GM23248 (cell line): ENCODE data around the gene VCPKMT. TPM values are rescaled to one million over a fixed set of nuclear protein-coding genes. Genes with fewer than 3 reads are reported as not detected.

Experiments used
- DNase-seq: peaks from one replicate; pipeline ENCODE4 v3.0.0-alpha.2; 2015
- H2AFZ ChIP-seq: fragments of 200-600 bp; sonication (generic); 2 replicates; pipeline ENCODE4 v1.6.1; 2016; ENCODE audit warnings: antibody characterized with exemption
- H3F3A ChIP-seq: fragments of 200-600 bp; sonication (generic); 2 replicates; pipeline ENCODE4 v1.6.1; 2016; ENCODE audit warnings: mild to moderate bottlenecking, antibody characterized with exemption, mixed run types; ENCODE audit not compliant: insufficient read depth
- H3K27ac ChIP-seq: fragments of 200-600 bp; sonication (generic); 2 replicates; pipeline ENCODE4 v1.5.1; 2016; ENCODE audit warnings: mild to moderate bottlenecking
- H3K27me3 ChIP-seq: fragments of 200-600 bp; sonication (generic); replicated peaks from 2 replicates; pipeline ENCODE4 v1.6.1; 2016; ENCODE audit warnings: mild to moderate bottlenecking; ENCODE audit not compliant: insufficient read depth
- H3K36me3 ChIP-seq: fragments of 200-600 bp; sonication (generic); 2 replicates; pipeline ENCODE4 v1.6.1; 2016; ENCODE audit warnings: low read depth, mild to moderate bottlenecking
- H3K4me1 ChIP-seq: fragments of 200-600 bp; sonication (generic); 2 replicates; pipeline ENCODE4 v1.6.1; 2016; ENCODE audit warnings: mild to moderate bottlenecking; ENCODE audit not compliant: insufficient read depth
- H3K4me2 ChIP-seq: fragments of 200-600 bp; sonication (generic); one replicate; pipeline ENCODE4 v1.6.1; 2016; ENCODE audit warnings: mild to moderate bottlenecking; ENCODE audit not compliant: unreplicated experiment
- H3K4me3 ChIP-seq: fragments of 200-600 bp; sonication (generic); 2 replicates; pipeline ENCODE4 v1.5.1; 2016; ENCODE audit warnings: mild to moderate bottlenecking
- H3K79me2 ChIP-seq: fragments of 200-600 bp; sonication (generic); 2 replicates; pipeline ENCODE4 v1.6.1; 2016; ENCODE audit warnings: mild to moderate bottlenecking; ENCODE audit not compliant: insufficient read depth
- H3K9ac ChIP-seq: fragments of 200-600 bp; sonication (generic); 2 replicates; pipeline ENCODE4 v1.6.1; 2016; ENCODE audit warnings: mild to moderate bottlenecking
- H3K9me2 ChIP-seq: fragments of 200-600 bp; sonication (generic); 2 replicates; pipeline ENCODE4 v1.6.1; 2016; ENCODE audit warnings: mixed run types, mild to moderate bottlenecking, moderate library complexity; ENCODE audit not compliant: insufficient read depth
- H3K9me3 ChIP-seq: fragments of 200-600 bp; sonication (generic); one replicate; pipeline ENCODE4 v1.6.1; 2017; ENCODE audit warnings: low read depth
- H4K20me1 ChIP-seq: fragments of 200-600 bp; sonication (generic); 2 replicates; pipeline ENCODE4 v1.6.0; 2016; ENCODE audit not compliant: insufficient read depth
- EZH2 ChIP-seq: fragments of 200-600 bp; sonication (generic); IDR thresholded peaks from 2 replicates; pipeline ENCODE4 v1.6.1; 2018; ENCODE audit warnings: antibody characterized with exemption, mild to moderate bottlenecking; ENCODE audit not compliant: insufficient read depth, poor library complexity, severe bottlenecking
- EZH2phosphoT487 ChIP-seq: fragments of 200-600 bp; sonication (generic); IDR thresholded peaks from 2 replicates; pipeline ENCODE4 v1.6.1; 2018; ENCODE audit warnings: antibody characterized with exemption, moderate library complexity, mild to moderate bottlenecking, low read depth; ENCODE audit not compliant: insufficient read depth
- WGBS, 2 experiments: methylation state at CpG; one replicate each; pipeline ENCODE4 v1.1.6; 2015 to 2017; ENCODE audit warnings: low lambda C conversion rate in 2 of 2, low coverage in 1 of 2; ENCODE audit errors: missing lambda C conversion rate in 2 of 2; 5-methylcytosine and 5-hydroxymethylcytosine counted together
- in situ Hi-C: fragments of 300-500 bp; cut with MboI; formaldehyde crosslinking; loops from 2 replicates; pipeline ENCODE4 v1.15.0; 2020
- polyA plus RNA-seq: library from polyadenylated mRNA; unstranded; fragments of >200 nt; fragmentation: Nextera tagmentation; extraction: Ambion mirVana; gene quantifications from 2 replicates; pipeline ENCODE4 v1.2.1, GENCODE V29; 2016
- total RNA-seq: library from RNA; depleted of rRNA; stranded (reverse); fragments of >200 nt; shearing (Covaris generic); gene quantifications from 2 replicates; pipeline ENCODE4 v1.2.3, GENCODE V29; 2014

VCPKMT gene
- total and polyA plus RNA-seq, 2 experiments from 2014 or later: 7.5 to 9.4 TPM

DNA sequence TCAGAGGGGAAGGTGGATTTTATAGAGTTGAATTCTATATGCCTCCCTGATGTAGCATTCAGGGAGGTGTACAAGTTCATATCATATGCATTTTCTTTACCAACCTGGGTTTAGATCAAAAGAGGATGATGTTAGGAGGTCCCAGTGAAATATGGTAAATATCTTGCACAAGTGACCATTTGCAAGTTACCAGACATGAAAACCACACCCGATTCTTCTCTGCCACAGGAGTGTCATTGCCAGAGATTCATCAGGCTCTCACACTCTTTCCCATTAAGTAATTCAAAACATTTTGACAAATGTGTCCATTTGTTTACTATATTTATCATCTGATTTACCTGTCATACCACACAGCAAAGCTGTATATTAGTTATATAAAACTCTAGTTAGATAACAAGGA, 44.0 kb downstream of the VCPKMT start:
- Histone ChIP-seq H3K27ac (no peak overlapping the region), H4K20me1 (no peaks in the 10 kb centered on the region), H3K4me1 (peaks cover 8% of the 10 kb centered on the region), H3K36me3 (no peaks in the 10 kb centered on the region), H2AFZ (no peak overlapping the region), H3K9me3 (no peaks in the 10 kb centered on the region), H3K27me3 (no peaks in the 10 kb centered on the region), H3K9ac (no peak overlapping the region), H3K4me2 (no peak overlapping the region), H3K79me2 (no peaks in the 10 kb centered on the region), H3K9me2 (no peaks in the 10 kb centered on the region), H3F3A (no peaks in the 10 kb centered on the region), H3K4me3 (no peak overlapping the region)
- TF ChIP-seq EZH2phosphoT487 (no peak), EZH2 (no peak)
- WGBS, 2 experiments: 0 to 4% methylated on average over 1 of the region's 1 CpG
- DNase-seq: no peak
- in situ Hi-C loops: no loop called here

- TF ChIP-seq EZH2phosphoT487: no peak
- Histone ChIP-seq H3K79me2 (no peaks in the 10 kb centered on the region), H2AFZ (no peak overlapping the region), H4K20me1 (no peaks in the 10 kb centered on the region), H3K9me3 (no peaks in the 10 kb centered on the region), H3F3A (no peaks in the 10 kb centered on the region), H3K27ac (no peak overlapping the region), H3K9ac (no peak overlapping the region), H3K4me2 (no peak overlapping the region), H3K36me3 (no peaks in the 10 kb centered on the region), H3K4me1 (peaks cover 8% of the 10 kb centered on the region), H3K9me2 (no peaks in the 10 kb centered on the region), H3K27me3 (no peaks in the 10 kb centered on the region), H3K4me3 (no peak overlapping the region)
- in situ Hi-C loops: no loop called here
- no peak for DNase-seq
- WGBS, 2 experiments: 82 to 86% methylated on average over 13 of the region's 13 CpGs
These were observed 45.4 kb downstream of the VCPKMT start for GRCh38 chr14:50070840-50071548.

DNA sequence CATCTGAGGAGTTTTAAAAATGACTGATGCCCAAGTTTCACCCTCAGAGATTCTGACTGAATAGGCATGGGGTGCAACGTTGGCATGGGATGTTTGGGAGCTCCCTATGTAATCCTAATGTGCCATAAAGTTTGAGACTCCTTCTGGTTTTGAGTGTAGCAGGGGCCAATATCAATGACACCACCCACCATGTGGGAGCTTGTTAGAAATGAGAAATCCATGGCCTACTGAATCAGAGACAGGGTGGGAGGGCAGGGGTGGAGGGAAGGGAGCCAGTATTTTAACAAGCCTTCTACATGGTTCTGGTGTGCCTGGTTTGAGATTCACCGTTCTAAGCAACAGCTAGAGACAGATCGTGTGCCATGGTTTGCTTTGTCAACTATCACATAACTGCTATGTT, 46.1 kb downstream of the VCPKMT start:
- Histone ChIP-seq H2AFZ (no peak overlapping the region), H4K20me1 (no peaks in the 10 kb centered on the region), H3K9ac (no peak overlapping the region), H3K4me1 (peaks cover 8% of the 10 kb centered on the region), H3K79me2 (no peaks in the 10 kb centered on the region), H3K4me2 (no peak overlapping the region), H3K9me3 (no peaks in the 10 kb centered on the region), H3K9me2 (no peaks in the 10 kb centered on the region), H3K27ac (no peak overlapping the region), H3K27me3 (no peaks in the 10 kb centered on the region), H3K36me3 (no peaks in the 10 kb centered on the region), H3F3A (no peaks in the 10 kb centered on the region), H3K4me3 (no peak overlapping the region)
- TF ChIP-seq EZH2 (no peak), EZH2phosphoT487 (no peak)
- no peak for DNase-seq
- in situ Hi-C loops: no loop called here
- 88 to 98% methylated on average over 3 of the region's 3 CpGs for WGBS, 2 experiments

- Histone ChIP-seq H3K9me3 (no peaks in the 10 kb centered on the region), H3K27me3 (no peaks in the 10 kb centered on the region), H3K4me1 (peaks cover 8% of the 10 kb centered on the region), H3K9me2 (no peaks in the 10 kb centered on the region), H3K9ac (no peak overlapping the region), H3K4me2 (no peak overlapping the region), H4K20me1 (no peaks in the 10 kb centered on the region), H3K36me3 (no peaks in the 10 kb centered on the region), H3K4me3 (no peak overlapping the region), H2AFZ (no peak overlapping the region), H3K27ac (no peak overlapping the region), H3F3A (no peaks in the 10 kb centered on the region), H3K79me2 (no peaks in the 10 kb centered on the region)
- WGBS, 2 experiments: 79 to 82% methylated on average over 2 of the region's 2 CpGs
- DNase-seq: no peak
- TF ChIP-seq EZH2: no peak
- no peak for TF ChIP-seq EZH2phosphoT487
- in situ Hi-C loops: no loop called here
These were observed 47.0 kb downstream of the VCPKMT start for GRCh38 chr14:50069325-50069724.

DNA sequence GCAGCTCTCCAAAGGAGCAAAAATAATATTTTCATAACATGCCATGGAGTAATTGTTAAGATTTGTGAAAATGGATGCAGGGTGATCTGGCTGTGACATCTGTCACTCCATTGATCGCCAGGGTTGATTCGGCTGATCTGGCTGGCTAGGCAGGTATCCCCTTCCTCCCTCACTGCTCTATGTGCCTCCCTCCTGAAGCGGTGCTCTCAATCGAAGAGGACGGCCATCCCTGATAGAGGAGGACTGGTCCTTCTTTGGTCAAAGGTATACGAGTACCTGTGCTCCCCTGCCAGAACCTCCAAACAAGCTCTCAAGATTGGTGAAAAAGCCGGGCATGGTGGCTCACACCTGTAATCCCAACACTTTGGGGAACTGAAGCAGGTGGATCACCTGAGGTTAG, 47.9 kb downstream of the VCPKMT start:
- H3K27ac ChIP-seq: no peak overlapping the region
- no peaks in the 10 kb centered on the region for H3K27me3 ChIP-seq
- no peak overlapping the region for H3K4me2 ChIP-seq
- TF ChIP-seq EZH2phosphoT487 (no peak), EZH2 (no peak)
- no peak for DNase-seq
- H2AFZ ChIP-seq: no peak overlapping the region
- H3K36me3 ChIP-seq: no peaks in the 10 kb centered on the region
- no peaks in the 10 kb centered on the region for H3K79me2 ChIP-seq
- H3K4me3 ChIP-seq: no peak overlapping the region
- H4K20me1 ChIP-seq: no peaks in the 10 kb centered on the region
- peaks cover 8% of the 10 kb centered on the region for H3K4me1 ChIP-seq
- 90 to 91% methylated on average over 7 of the region's 7 CpGs for WGBS, 2 experiments
- in situ Hi-C loops: no loop called here
- H3K9ac ChIP-seq: no peak overlapping the region
- no peaks in the 10 kb centered on the region for H3K9me2 ChIP-seq
- no peaks in the 10 kb centered on the region for H3K9me3 ChIP-seq
- no peaks in the 10 kb centered on the region for H3F3A ChIP-seq
